Fibroblast of skin of left quadriceps (primary cell): ENCODE data around the gene PTPN4.
A peak's percentile ranks its signal among the peaks of the same experiment; 100 is the strongest.
"Not testable (repeated sequence)": the region's sequence is repeated elsewhere in the genome, so short reads cannot be mapped to it uniquely, and the experiment has no call there.

Experiments used
- DNase-seq, 2 experiments: peaks; one replicate each; pipeline ENCODE4 v3.0.0-alpha.2; 2013; ENCODE audit warnings: low read depth in 2 of 2

Gene PTPN4

GRCh38 chr2:120017201-120017600, 257.5 kb downstream of the PTPN4 start:
- no peak for DNase-seq

- DNase-seq: no peak
Observed at GRCh38 chr2:120018549-120018948, 258.8 kb downstream of the PTPN4 start.

GRCh38 chr2:120020554-120020953, 260.8 kb downstream of the PTPN4 start:
- no peak for DNase-seq

GRCh38 chr2:120022505-120022904, 262.8 kb downstream of the PTPN4 start:
- not testable (repeated sequence) for DNase-seq

- no peak for DNase-seq
Observed at GRCh38 chr2:120026890-120027289, 267.2 kb downstream of the PTPN4 start.

- no peak for DNase-seq
Observed at GRCh38 chr2:120028795-120029194, 269.1 kb downstream of the PTPN4 start.

GRCh38 chr2:120029672-120030640, 270.2 kb downstream of the PTPN4 start:
- DNase-seq: peak in 1 of 2 experiments; percentile 42

- no peak for DNase-seq
Observed at GRCh38 chr2:120032297-120032696, 272.6 kb downstream of the PTPN4 start.
